ENCODE data around the gene EZH1.
A peak's percentile ranks its signal among the peaks of the same experiment; 100 is the strongest.

EZH1 gene

GRCh38 chr17:42686520-42687128 lies 58.2 kb downstream of the EZH1 start:
- in situ Hi-C loops (cut with HindIII; ENCODE audit: low pct_ligation_motif_present, low sequenced_read_pairs): no loop called here
- no peaks in the 10 kb centered on the region for H3K36me3 ChIP-seq (replicated peaks)

GRCh38 chr17:42685831-42686230 lies 59.0 kb downstream of the EZH1 start:
- DNase-seq: no peak
- no peaks in the 10 kb centered on the region for H3K36me3 ChIP-seq (replicated peaks)
- no peak for TF ChIP-seq CTCF (IDR thresholded peaks at IDR 0.05; ENCODE audit: low read depth, low read length, missing control alignments)
- H3K27ac ChIP-seq: no peak overlapping the region
- no peaks in the 10 kb centered on the region for H3K27me3 ChIP-seq (replicated peaks)
- in situ Hi-C loops (cut with HindIII; ENCODE audit: low pct_ligation_motif_present, low sequenced_read_pairs): no loop called here
- H3K4me3 ChIP-seq (ENCODE audit: low read depth, low read length): no peak overlapping the region

More at GRCh38 chr17:42686520-42687128, 58.2 kb downstream of the EZH1 start:
- Histone ChIP-seq H3K4me3 (ENCODE audit: low read depth, low read length) (no peak overlapping the region), H3K27me3 (replicated peaks) (no peaks in the 10 kb centered on the region), H3K27ac (no peak overlapping the region)
- TF ChIP-seq CTCF (IDR thresholded peaks at IDR 0.05; ENCODE audit: low read depth, low read length, missing control alignments): no peak
- DNase-seq: no peak

GRCh38 chr17:42684929-42685556 lies 59.8 kb downstream of the EZH1 start:
- no peak for DNase-seq
- H3K36me3 ChIP-seq (replicated peaks): no peaks in the 10 kb centered on the region
- in situ Hi-C loops (cut with HindIII; ENCODE audit: low pct_ligation_motif_present, low sequenced_read_pairs): no loop called here
- no peak overlapping the region for H3K4me3 ChIP-seq (ENCODE audit: low read depth, low read length)
- no peaks in the 10 kb centered on the region for H3K27me3 ChIP-seq (replicated peaks)
- no peak overlapping the region for H3K27ac ChIP-seq
- TF ChIP-seq CTCF (IDR thresholded peaks at IDR 0.05; ENCODE audit: low read depth, low read length, missing control alignments): no peak

GRCh38 chr17:42683407-42684034 lies 61.3 kb downstream of the EZH1 start:
- no peak for DNase-seq
- TF ChIP-seq CTCF (IDR thresholded peaks at IDR 0.05; ENCODE audit: low read depth, low read length, missing control alignments): no peak
- no peaks in the 10 kb centered on the region for H3K36me3 ChIP-seq (replicated peaks)
- in situ Hi-C loops (cut with HindIII; ENCODE audit: low pct_ligation_motif_present, low sequenced_read_pairs): no loop called here
- no peaks in the 10 kb centered on the region for H3K27me3 ChIP-seq (replicated peaks)
- no peak overlapping the region for H3K27ac ChIP-seq
- peak overlapping the region; percentile 5 for H3K4me3 ChIP-seq (ENCODE audit: low read depth, low read length)

GRCh38 chr17:42682722-42683403 lies 62.0 kb downstream of the EZH1 start:
- in situ Hi-C loops (cut with HindIII; ENCODE audit: low pct_ligation_motif_present, low sequenced_read_pairs): no loop called here
- H3K27ac ChIP-seq: no peak overlapping the region

More at GRCh38 chr17:42682722-42683403, 62.0 kb downstream of the EZH1 start:
- Histone ChIP-seq H3K4me3 (ENCODE audit: low read depth, low read length) (peak overlapping the region; percentile 58), H3K27me3 (replicated peaks) (no peaks in the 10 kb centered on the region), H3K36me3 (replicated peaks) (no peaks in the 10 kb centered on the region)
- TF ChIP-seq CTCF (IDR thresholded peaks at IDR 0.05; ENCODE audit: low read depth, low read length, missing control alignments): no peak
- peak; percentile 43 for DNase-seq

Measured in brain microvascular endothelial cell (primary cell).